Adrenal gland (tissue), 5 donors: ENCODE results near the gene TEX29.

Experiments
- POLR2A ChIP-seq, 2 donors: fragments of 450-650 bp; IDR thresholded peaks; one replicate each; pipeline ENCODE4 v1.6.1; 2017; ENCODE audit warnings: antibody characterized with exemption in 2 of 2, mild to moderate bottlenecking in 2 of 2, moderate library complexity in 1 of 2
- TF ChIP-seq, protein P1 (sequence below), 6 experiments: fragments of 450-650 bp in 4 of 6; fragments of 200-600 bp in 2 of 6; sonication (generic) in 1 of 6; IDR thresholded peaks; 1 replicate in 5 of 6; 2 replicates in 1 of 6; pipeline versions ENCODE4 v1.5.1 to v1.8.0; 2016 to 2021; ENCODE audit warnings: antibody characterized with exemption in 6 of 6, mild to moderate bottlenecking in 2 of 6, moderate library complexity in 1 of 6
- donor health status: DM: no; HTN: no; CAD: no.

DNA sequence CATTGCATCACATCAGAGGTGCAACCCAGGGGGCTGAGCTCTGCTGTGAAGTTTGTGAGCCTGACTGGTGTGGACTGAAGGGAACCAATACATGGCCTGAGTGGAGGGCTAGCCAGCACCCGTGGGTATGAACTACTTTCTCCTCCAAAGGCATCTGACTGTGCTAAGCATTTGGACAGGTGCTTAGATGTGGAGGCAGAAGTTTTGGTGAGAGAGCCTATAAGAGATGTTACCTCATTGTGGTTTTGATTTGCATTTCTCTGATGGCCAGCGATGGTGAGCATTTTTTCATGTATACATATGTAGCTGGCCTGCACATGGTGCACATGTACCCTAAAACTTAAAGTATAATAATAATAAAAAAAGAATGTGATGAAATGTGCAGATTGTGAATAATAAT, 46.9 kb downstream of the TEX29 start:
- TF ChIP-seq, protein P1, sequence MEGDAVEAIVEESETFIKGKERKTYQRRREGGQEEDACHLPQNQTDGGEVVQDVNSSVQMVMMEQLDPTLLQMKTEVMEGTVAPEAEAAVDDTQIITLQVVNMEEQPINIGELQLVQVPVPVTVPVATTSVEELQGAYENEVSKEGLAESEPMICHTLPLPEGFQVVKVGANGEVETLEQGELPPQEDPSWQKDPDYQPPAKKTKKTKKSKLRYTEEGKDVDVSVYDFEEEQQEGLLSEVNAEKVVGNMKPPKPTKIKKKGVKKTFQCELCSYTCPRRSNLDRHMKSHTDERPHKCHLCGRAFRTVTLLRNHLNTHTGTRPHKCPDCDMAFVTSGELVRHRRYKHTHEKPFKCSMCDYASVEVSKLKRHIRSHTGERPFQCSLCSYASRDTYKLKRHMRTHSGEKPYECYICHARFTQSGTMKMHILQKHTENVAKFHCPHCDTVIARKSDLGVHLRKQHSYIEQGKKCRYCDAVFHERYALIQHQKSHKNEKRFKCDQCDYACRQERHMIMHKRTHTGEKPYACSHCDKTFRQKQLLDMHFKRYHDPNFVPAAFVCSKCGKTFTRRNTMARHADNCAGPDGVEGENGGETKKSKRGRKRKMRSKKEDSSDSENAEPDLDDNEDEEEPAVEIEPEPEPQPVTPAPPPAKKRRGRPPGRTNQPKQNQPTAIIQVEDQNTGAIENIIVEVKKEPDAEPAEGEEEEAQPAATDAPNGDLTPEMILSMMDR (IDR thresholded peaks at IDR 0.05) = no peak
- no peak for TF ChIP-seq POLR2A (IDR thresholded peaks at IDR 0.05)
